Measurements from ENCODE around the gene BLVRB. TPM values are rescaled to one million over a fixed set of nuclear protein-coding genes. Genes with fewer than 3 reads are reported as not detected.

Gene BLVRB
- total RNA-seq, 1 donor = 33.7 TPM

DNA sequence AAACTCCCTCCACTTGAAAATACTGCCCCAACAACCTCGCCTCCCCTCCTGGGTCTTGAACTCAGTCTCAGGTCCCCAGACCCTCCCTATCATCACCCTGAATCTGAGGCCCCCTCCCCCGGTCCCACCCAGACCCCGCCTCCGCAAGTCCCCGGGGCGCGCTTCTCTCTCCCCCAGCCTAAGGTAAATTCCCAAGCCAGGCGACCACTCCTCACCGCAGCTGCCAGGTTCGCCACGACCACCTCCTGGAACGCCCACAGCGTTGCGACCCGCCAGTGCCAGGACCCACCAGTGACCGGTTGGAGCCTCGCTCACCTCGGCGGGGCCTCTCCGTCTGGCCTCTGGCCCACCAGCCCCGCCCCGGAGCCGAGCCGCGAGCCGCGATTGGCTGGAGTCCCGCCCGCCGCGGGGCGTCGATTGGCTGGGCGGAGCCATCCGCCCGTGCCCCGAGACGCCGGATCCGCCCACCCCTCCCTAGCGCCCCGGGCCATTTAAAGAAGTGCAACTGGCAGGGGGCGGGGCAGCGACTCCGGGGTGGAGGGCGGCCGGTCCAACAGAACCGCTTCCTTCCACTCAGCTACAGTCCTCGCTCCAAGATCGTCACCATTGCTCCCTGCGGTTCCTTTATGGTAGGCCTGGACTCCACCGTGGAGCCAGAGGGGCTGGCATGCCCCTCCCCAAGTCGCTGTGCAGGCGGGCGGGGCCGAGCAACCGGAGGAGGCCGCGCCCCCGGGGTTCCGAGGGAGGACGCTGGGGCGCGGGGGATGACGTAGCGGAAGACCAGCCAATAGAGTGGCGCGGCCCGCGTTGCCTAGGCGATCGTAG, 21.3 kb downstream of the BLVRB start, which contains the start of gene SERTAD3:
SERTAD3 (minus strand) TSS at position 336 of the 825 bp plus-strand sequence. CDS start 2,255 bp downstream, outside the sequence.
- peak; percentile 96 for DNase-seq (ENCODE audit: low read depth)
- TF ChIP-seq CTCF (IDR thresholded peaks at IDR 0.05; ENCODE audit: insufficient read depth, low read depth, low read length) = no peak
- peak within 1 kb of the TSS; percentile 100 for H3K4me3 ChIP-seq (ENCODE audit: low read depth, low read length)

- peak; percentile 100 for DNase-seq (ENCODE audit: low read depth)
- TF ChIP-seq CTCF (IDR thresholded peaks at IDR 0.05; ENCODE audit: insufficient read depth, low read depth, low read length) = no peak
- H3K4me3 ChIP-seq (ENCODE audit: low read depth, low read length) = peak overlapping the region; percentile 100
These were observed 22.2 kb downstream of the BLVRB start for GRCh38 chr19:40443131-40443999.

DNA sequence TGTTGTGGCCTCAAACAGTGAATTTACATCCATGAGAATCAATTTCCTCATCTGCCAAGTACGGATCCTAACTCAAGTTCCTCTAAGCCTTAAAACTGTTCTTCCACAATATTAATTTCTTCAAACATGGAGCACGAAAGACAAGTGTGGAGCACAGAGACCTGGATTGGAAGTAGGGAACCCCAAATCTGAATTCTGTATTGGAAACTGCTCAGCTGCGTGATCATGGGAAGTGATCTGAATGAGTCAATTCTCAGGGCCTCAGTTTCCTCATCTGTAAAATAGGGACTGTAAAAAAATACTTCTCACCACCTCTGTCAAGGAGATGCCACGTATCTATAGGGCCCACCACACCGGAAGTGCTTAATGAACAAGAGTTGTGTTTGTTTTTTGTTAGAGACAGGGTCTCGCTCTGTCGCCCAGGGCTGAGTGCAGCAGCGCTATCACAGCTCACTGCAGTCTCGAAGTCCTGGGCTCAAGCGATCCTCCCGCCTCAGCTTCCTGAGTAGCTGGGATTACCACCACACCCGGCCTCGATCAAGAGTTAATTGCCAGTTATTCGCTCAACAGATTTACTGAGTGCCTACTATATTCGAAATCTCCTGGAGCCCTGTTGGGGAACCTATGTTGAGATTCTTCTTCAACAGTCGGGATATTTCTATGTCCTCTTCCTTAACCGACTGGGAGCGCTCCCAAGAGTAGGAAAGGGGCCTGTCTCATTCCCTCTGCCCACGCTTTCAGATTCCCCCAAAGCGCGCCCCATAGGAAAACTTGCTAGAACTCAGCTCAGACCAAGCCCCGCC, 23.0 kb downstream of the BLVRB start:
- TF ChIP-seq CTCF (IDR thresholded peaks at IDR 0.05; ENCODE audit: insufficient read depth, low read depth, low read length) = no peak
- peak overlapping the region; percentile 72 for H3K4me3 ChIP-seq (ENCODE audit: low read depth, low read length)
- DNase-seq (ENCODE audit: low read depth) = no peak

DNA sequence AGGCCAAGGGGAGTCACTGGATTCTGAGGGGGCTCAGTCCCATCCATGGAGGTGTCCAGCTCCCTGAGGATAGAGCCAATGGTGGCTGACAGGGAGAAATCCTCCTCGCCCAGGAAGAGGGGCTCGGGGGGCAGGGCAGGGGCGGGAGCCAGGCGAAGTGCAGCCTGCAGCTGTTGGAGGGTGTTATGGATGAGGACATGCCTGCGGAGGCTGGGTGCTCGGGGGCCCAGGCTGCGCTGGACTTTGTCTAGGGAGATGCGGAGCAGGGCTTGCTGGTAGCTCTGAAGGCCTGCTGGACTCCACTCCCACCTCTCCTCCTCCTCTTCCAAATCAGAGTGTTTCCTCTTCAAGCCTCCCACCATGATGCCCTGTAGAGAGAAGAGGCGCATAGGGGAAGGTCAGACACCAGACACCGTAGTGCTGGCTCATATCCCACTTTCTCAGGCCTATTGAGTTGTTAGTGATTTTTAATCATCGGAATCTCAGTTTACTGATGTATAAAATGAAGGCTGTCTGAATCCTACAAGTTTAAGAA, 23.8 kb downstream of the BLVRB start:
- TF ChIP-seq CTCF (IDR thresholded peaks at IDR 0.05; ENCODE audit: insufficient read depth, low read depth, low read length) = no peak
- peak overlapping the region; percentile 72 for H3K4me3 ChIP-seq (ENCODE audit: low read depth, low read length)
- DNase-seq (ENCODE audit: low read depth) = no peak

DNA sequence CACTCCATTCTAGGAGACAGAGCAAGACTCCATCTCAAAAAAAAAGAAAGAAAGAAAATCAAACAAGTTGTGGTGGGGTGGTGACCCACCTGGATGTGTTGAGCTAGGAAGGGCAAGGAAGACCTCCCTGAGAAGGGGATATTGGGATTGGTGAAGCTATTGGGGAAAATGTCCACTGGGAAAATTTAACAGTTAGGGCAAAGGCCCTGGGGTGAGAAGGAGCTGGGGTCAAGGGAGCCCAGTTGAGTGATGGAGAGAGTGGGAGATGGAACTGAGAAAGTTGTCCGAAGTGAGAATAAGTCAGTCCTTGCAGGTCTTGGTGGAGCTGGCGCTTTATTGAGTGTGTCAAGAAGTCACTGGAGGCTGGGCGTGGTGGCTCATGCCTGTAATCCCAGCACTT, 27.3 kb downstream of the BLVRB start:
- no peak for DNase-seq (ENCODE audit: low read depth)
- no peak for TF ChIP-seq CTCF (IDR thresholded peaks at IDR 0.05; ENCODE audit: insufficient read depth, low read depth, low read length)
- H3K4me3 ChIP-seq (ENCODE audit: low read depth, low read length) = no peak overlapping the region

All from fibroblast of villous mesenchyme (primary cell).